COLO668 (cell line): ENCODE measurements around the gene GABBR2.

ENCODE experiments used
- DNase-seq: peaks from one replicate; lab custom pipeline; 2025; ENCODE audit not compliant: unreplicated experiment; lab: John Stamatoyannopoulos, UW

The GABBR2 gene

GRCh38 chr9:98453589-98454311 lies 255.0 kb downstream of the GABBR2 start:
- no peak for DNase-seq

GRCh38 chr9:98451576-98451975 lies 257.2 kb downstream of the GABBR2 start:
- DNase-seq = no peak

GRCh38 chr9:98450496-98450895 lies 258.2 kb downstream of the GABBR2 start:
- no peak for DNase-seq

GRCh38 chr9:98449871-98450270 lies 258.9 kb downstream of the GABBR2 start:
- no peak for DNase-seq

GRCh38 chr9:98445576-98445975 lies 263.2 kb downstream of the GABBR2 start:
- DNase-seq = peak; percentile 39

- DNase-seq = no peak
Measured at GRCh38 chr9:98444601-98445000, 264.1 kb downstream of the GABBR2 start.

- DNase-seq = no peak
Measured at GRCh38 chr9:98442541-98442940, 266.2 kb downstream of the GABBR2 start.

- no peak for DNase-seq
Measured at GRCh38 chr9:98442114-98442513, 266.6 kb downstream of the GABBR2 start.

GRCh38 chr9:98438666-98439065 lies 270.1 kb downstream of the GABBR2 start:
- no peak for DNase-seq

- no peak for DNase-seq
Measured at GRCh38 chr9:98437458-98438034, 271.2 kb downstream of the GABBR2 start.

GRCh38 chr9:98432960-98433359 lies 275.8 kb downstream of the GABBR2 start:
- no peak for DNase-seq

- no peak for DNase-seq
Measured at GRCh38 chr9:98432134-98432533, 276.6 kb downstream of the GABBR2 start.

- DNase-seq = no peak
Measured at GRCh38 chr9:98430535-98431292, 278.0 kb downstream of the GABBR2 start.

- no peak for DNase-seq
Measured at GRCh38 chr9:98429613-98430012, 279.1 kb downstream of the GABBR2 start.

- no peak for DNase-seq
Measured at GRCh38 chr9:98428454-98428853, 280.3 kb downstream of the GABBR2 start.

- DNase-seq = no peak
Measured at GRCh38 chr9:98427491-98427890, 281.2 kb downstream of the GABBR2 start.

- DNase-seq = no peak
Measured at GRCh38 chr9:98425079-98425478, 283.7 kb downstream of the GABBR2 start.

GRCh38 chr9:98419260-98419603 lies 289.5 kb downstream of the GABBR2 start:
- no peak for DNase-seq

GRCh38 chr9:98418578-98419259 lies 290.0 kb downstream of the GABBR2 start:
- DNase-seq = no peak

- no peak for DNase-seq
Measured at GRCh38 chr9:98416294-98417248, 292.2 kb downstream of the GABBR2 start.

GRCh38 chr9:98415782-98416181 lies 293.0 kb downstream of the GABBR2 start:
- DNase-seq = no peak
